ENCODE measurements around the gene EML6.
A peak's percentile ranks its signal among the peaks of the same experiment; 100 is the strongest.

EML6 gene

GRCh38 chr2:54831480-54831879 lies 108.0 kb downstream of the EML6 start:
- no peaks in the 10 kb centered on the region for H3K27me3 ChIP-seq (ENCODE audit: insufficient read depth, low read depth, severe bottlenecking)
- no peaks in the 10 kb centered on the region for H3K9me3 ChIP-seq (ENCODE audit: severe bottlenecking)
- no peak for DNase-seq
- TF ChIP-seq, protein P1, sequence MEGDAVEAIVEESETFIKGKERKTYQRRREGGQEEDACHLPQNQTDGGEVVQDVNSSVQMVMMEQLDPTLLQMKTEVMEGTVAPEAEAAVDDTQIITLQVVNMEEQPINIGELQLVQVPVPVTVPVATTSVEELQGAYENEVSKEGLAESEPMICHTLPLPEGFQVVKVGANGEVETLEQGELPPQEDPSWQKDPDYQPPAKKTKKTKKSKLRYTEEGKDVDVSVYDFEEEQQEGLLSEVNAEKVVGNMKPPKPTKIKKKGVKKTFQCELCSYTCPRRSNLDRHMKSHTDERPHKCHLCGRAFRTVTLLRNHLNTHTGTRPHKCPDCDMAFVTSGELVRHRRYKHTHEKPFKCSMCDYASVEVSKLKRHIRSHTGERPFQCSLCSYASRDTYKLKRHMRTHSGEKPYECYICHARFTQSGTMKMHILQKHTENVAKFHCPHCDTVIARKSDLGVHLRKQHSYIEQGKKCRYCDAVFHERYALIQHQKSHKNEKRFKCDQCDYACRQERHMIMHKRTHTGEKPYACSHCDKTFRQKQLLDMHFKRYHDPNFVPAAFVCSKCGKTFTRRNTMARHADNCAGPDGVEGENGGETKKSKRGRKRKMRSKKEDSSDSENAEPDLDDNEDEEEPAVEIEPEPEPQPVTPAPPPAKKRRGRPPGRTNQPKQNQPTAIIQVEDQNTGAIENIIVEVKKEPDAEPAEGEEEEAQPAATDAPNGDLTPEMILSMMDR (IDR thresholded peaks at IDR 0.05; ENCODE audit: low read depth, low read length) = no peak
- no peak overlapping the region for H3K27ac ChIP-seq
- H3K4me3 ChIP-seq (ENCODE audit: low read depth, low read length) = no peak overlapping the region
- H3K36me3 ChIP-seq = no peaks in the 10 kb centered on the region

- Histone ChIP-seq H3K27ac (no peak overlapping the region), H3K9me3 (ENCODE audit: severe bottlenecking) (no peaks in the 10 kb centered on the region), H3K4me3 (ENCODE audit: low read depth, low read length) (no peak overlapping the region), H3K27me3 (ENCODE audit: insufficient read depth, low read depth, severe bottlenecking) (no peaks in the 10 kb centered on the region), H3K36me3 (no peaks in the 10 kb centered on the region)
- TF ChIP-seq, protein P1 (IDR thresholded peaks at IDR 0.05; ENCODE audit: low read depth, low read length) = no peak
- DNase-seq = no peak
Measured at GRCh38 chr2:54834721-54835120, 111.3 kb downstream of the EML6 start.

DNA sequence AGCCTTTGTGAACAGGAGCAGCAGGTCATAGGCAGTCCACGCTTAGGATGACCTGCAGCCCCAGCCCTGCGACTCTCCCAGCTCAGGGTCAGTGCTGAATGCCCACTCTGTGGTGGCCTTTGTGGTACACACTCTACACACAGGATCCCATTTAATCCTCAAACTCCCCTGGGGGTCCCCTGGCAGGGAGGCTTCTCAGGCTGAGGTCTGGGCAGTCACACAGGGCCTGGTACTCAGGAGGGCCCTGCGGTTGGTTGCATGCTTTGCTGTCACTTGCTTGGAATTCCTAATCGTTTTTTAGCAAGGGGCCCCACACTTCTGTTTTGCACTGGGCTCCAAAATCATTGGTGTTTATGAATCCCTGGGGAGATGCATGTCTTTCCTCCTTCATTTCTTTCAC lies 113.0 kb downstream of the EML6 start:
- Histone ChIP-seq H3K9me3 (ENCODE audit: severe bottlenecking) (no peaks in the 10 kb centered on the region), H3K4me3 (ENCODE audit: low read depth, low read length) (no peak overlapping the region), H3K36me3 (no peaks in the 10 kb centered on the region), H3K27me3 (ENCODE audit: insufficient read depth, low read depth, severe bottlenecking) (no peaks in the 10 kb centered on the region), H3K27ac (no peak overlapping the region)
- no peak for DNase-seq
- TF ChIP-seq, protein P1 (IDR thresholded peaks at IDR 0.05; ENCODE audit: low read depth, low read length) = no peak

DNA sequence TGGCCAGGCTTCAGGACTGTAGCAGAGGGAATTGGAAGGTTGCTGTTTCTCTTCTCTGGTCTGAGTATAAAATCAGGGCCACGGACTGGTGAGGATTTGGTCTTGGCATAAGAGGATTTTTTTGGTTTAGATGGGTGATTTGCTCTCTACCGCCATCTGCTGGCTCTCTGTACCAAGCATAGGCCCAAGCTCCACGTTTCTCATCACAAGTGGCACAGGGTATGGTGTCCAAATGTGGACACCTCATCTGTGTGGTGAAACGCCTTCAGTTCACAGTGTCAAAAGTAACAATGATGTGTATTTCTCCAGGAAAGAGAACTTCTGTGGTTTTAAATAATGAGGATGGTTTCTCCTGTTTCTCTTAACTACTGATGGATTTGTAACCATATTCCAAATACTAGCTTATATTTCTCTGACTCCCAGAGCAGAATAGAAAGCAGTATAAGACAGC lies 115.1 kb downstream of the EML6 start:
- TF ChIP-seq, protein P1 (IDR thresholded peaks at IDR 0.05; ENCODE audit: low read depth, low read length) = peak; percentile 96
- Histone ChIP-seq H3K4me3 (ENCODE audit: low read depth, low read length) (no peak overlapping the region), H3K27me3 (ENCODE audit: insufficient read depth, low read depth, severe bottlenecking) (no peaks in the 10 kb centered on the region), H3K9me3 (ENCODE audit: severe bottlenecking) (no peaks in the 10 kb centered on the region), H3K36me3 (no peaks in the 10 kb centered on the region), H3K27ac (no peak overlapping the region)
- peak; percentile 74 for DNase-seq

- no peak for DNase-seq
- Histone ChIP-seq H3K27me3 (ENCODE audit: insufficient read depth, low read depth, severe bottlenecking) (no peaks in the 10 kb centered on the region), H3K27ac (no peak overlapping the region), H3K9me3 (ENCODE audit: severe bottlenecking) (no peaks in the 10 kb centered on the region), H3K36me3 (no peaks in the 10 kb centered on the region), H3K4me3 (ENCODE audit: low read depth, low read length) (no peak overlapping the region)
- TF ChIP-seq, protein P1 (IDR thresholded peaks at IDR 0.05; ENCODE audit: low read depth, low read length) = no peak
Measured at GRCh38 chr2:54839461-54840255, 116.2 kb downstream of the EML6 start.
